Hepatocyte (in vitro differentiated cells): ENCODE results near the gene CCDC198.

ENCODE experiments used
- EZH2 ChIP-seq: fragments of 200-600 bp; sonication (generic); IDR thresholded peaks from 2 replicates; pipeline ENCODE4 v1.6.1; 2016; ENCODE audit warnings: antibody characterized with exemption, mild to moderate bottlenecking, borderline replicate concordance
- TF ChIP-seq, protein P1 (sequence below): fragments of 200-600 bp; sonication (generic); IDR thresholded peaks from 2 replicates; pipeline ENCODE4 v1.5.1; 2016; ENCODE audit warnings: antibody characterized with exemption, mild to moderate bottlenecking; ENCODE audit not compliant: poor library complexity

DNA sequence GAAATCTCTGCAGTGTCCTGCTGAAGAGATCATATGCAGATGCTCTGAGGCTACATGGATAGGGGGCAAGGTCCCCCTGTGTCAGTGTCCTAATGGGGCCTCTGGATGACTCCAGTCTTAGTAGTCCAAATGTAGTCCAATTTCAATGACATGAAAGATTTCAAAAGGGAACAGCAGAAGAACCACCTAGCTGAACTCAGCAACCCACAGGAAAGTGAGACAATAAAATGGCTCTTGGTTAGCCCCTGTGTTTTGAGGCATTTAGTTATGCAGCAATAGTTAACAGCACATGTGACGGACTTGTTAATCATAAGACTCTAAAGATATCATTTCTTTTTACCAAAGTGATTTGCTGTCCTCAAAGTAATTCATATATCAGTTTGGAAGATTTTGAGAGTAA, 22.7 kb downstream of the CCDC198 start:
- TF ChIP-seq, protein P1, sequence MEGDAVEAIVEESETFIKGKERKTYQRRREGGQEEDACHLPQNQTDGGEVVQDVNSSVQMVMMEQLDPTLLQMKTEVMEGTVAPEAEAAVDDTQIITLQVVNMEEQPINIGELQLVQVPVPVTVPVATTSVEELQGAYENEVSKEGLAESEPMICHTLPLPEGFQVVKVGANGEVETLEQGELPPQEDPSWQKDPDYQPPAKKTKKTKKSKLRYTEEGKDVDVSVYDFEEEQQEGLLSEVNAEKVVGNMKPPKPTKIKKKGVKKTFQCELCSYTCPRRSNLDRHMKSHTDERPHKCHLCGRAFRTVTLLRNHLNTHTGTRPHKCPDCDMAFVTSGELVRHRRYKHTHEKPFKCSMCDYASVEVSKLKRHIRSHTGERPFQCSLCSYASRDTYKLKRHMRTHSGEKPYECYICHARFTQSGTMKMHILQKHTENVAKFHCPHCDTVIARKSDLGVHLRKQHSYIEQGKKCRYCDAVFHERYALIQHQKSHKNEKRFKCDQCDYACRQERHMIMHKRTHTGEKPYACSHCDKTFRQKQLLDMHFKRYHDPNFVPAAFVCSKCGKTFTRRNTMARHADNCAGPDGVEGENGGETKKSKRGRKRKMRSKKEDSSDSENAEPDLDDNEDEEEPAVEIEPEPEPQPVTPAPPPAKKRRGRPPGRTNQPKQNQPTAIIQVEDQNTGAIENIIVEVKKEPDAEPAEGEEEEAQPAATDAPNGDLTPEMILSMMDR: no peak
- TF ChIP-seq EZH2: no peak
